Gastroesophageal sphincter (tissue), 2 donors: ENCODE results near the gene NLE1.

Source experiments
- POLR2A ChIP-seq, 2 donors: fragments of 450-650 bp; IDR thresholded peaks; one replicate each; pipeline ENCODE4 v1.6.1; 2017; ENCODE audit warnings: antibody characterized with exemption in 2 of 2, mild to moderate bottlenecking in 2 of 2, moderate library complexity in 1 of 2
- POLR2AphosphoS5 ChIP-seq: sonication (generic); formaldehyde crosslinking; IDR thresholded peaks from one replicate; pipeline ENCODE4 v1.6.1; 2017; ENCODE audit warnings: antibody characterized with exemption

GRCh38 chr17:35189291-35189690 lies 47.2 kb upstream of the NLE1 start:
- TF ChIP-seq POLR2A (IDR thresholded peaks at IDR 0.05) (no peak), POLR2AphosphoS5 (no peak)
